GM21737 (cell line): ENCODE measurements around the gene GPR139.

Experiments
- ATAC-seq: cut with Tn5 transposase; IDR thresholded peaks from one replicate; pipeline ENCODE4 v1.9.1; 2021; ENCODE audit warnings: mild to moderate bottlenecking, moderate library complexity; ENCODE audit not compliant: unreplicated experiment

Gene GPR139

DNA sequence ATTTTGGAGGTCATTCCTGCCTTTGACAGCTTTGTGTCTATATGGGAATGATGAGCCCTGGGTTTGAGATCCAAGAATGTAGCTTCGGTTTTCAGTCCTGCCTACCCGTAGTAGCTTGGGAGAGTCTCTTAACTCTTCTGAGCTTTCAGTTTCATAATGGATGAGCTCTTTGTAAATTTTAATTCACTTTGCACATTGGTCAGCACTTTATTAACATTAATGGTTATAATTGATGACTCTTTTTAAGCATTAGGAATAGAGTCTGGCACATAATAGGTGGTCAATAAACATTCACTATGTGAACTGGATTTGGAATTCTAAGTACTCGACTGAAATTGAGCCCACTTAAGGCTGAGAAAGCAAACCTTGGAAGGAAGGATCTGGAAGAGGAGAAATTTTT lies 17.3 kb downstream of the GPR139 start:
- no peak for ATAC-seq

DNA sequence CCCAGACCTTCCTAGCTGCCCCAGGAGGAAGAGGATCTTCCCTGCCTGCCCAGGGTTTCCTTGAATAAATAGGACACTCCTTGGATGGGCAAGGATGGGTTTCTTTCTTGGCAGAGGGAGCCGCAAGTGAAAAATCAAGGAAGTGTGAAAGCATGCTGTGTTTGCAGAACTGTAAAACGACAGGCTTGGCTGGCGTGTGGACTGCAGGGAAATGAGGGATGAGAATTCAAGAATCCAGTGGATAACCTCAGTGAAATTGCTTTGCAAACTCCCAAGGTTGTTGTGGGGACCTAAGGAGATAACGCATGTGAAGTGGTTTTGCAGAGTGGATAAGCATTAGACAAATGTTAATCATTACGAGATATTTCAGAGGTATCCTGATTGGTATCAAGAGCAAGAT lies 20.4 kb downstream of the GPR139 start:
- no peak for ATAC-seq

DNA sequence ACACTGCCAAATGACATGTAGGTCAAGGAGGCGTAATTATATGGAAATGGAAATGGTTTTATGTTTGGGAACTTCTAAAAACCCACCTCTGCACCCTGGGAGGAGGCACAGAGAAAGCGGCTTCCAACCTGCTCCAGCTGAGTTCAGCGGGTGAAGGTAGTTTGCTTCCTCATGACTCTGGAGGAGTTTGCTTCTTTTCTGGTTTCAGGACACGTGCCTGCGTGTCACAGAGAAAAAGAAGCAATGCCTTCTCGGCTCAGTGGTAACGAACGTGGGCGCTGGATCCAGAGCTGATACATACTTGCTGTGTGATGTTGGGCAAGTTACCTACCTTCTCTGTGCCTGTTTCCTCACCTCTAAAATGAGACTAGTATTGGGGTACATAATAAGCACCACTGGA lies 22.1 kb downstream of the GPR139 start:
- ATAC-seq = no peak

DNA sequence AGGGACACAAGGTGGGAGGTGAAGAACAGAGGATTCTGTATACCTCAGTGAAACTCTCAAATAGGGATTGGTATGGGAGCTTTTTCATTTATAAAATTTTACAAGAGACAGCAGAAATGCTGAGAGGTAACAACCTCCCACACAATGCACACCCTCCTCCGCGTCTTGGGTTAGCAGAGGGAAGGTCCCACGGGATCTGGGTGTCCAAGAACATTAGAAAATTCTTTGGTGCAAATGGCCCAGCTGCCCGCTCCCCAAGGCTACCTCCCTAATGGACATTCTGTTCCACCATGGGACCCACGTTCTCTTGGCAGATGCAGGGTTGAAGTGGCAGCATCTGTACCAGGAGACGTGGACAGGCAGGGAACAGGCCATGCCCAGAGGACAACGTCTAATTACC lies 22.5 kb downstream of the GPR139 start:
- no peak for ATAC-seq

DNA sequence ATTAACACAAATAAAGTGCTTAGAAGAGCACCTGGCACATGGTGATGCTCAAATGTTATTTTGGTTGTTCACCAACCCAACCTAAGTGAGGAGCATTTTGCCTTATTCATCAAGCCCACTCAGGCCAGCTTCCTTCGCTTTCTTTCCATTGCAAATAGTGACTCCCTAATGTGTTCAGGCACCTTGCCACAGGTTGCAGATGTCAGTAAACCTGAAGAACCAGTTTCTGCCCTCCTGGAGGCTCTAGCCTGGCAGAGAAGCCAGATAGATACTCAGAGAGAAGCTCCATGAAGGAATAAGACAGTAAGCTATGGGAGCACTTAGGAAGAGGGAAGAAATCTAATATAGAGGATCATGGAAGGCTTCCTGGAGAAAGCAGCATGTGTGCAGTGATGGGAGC lies 23.9 kb downstream of the GPR139 start:
- no peak for ATAC-seq

DNA sequence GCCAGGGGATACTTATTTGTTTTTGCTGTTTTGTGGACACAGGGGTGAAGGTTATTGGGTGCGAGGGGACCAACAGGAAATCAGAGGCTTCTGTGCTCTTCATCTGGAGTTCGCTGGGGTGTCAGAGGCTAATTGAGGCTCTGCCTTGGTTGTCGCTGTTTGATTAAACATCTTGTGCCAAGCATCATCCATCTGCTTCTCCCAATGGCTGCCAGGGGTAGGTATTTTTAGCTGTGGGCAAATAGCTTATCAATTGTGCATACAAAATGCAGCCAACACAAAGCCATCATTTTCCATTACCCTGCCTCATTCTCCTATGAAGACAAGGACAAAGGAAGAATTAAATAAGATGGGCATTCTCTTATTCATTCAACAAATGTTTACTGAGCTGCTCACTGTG lies 27.8 kb downstream of the GPR139 start:
- no peak for ATAC-seq

DNA sequence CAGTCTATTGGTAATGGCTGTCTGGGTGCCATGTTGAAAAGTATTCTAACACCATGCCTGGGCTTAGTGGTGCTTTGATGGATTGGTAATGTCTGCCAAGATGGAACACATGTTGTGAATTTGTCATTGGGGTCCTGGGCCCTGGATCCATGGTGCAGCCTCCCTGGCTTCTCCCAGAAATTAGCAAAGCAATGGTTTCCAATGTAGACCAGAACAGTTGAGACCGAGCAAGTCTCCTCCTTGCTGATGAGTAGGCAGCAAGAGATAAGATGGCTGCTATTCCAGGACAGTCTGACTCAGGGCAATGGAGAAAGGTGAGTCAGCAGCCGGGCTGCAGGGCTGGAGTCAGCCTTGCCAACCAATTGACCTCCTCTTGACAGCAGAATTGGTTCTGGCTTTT lies 30.8 kb downstream of the GPR139 start:
- ATAC-seq = no peak

DNA sequence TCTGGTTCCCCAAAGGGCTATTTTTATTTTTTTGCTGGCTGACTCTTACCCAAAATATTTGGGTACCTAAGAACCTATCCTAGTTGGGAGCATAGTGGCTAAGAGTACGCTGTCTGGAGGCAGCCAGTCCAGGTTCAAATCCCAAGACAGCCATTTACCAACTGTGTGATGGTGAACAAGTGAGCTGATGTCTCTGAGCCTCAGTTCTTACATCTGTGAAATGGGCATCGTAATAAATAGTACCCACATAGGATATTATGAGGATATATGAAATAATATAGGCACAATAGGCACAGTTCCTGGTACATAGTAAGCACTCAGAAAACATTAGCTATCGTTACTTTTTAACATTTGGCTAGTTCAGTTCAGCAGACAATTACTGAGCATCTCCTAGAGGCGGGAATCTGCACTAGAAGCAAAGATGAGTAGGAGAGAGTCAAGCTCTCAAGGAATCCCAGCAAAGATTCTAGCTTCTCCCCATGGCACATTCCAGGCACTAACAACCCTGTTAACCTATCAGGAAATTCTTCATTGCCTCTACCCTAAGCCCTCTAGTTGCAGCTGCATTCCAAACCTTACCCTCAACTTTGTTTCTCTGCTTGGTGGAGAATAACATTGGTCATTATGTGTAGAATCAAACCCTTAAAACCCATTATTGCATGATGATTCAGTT lies 31.6 kb downstream of the GPR139 start:
- no peak for ATAC-seq

DNA sequence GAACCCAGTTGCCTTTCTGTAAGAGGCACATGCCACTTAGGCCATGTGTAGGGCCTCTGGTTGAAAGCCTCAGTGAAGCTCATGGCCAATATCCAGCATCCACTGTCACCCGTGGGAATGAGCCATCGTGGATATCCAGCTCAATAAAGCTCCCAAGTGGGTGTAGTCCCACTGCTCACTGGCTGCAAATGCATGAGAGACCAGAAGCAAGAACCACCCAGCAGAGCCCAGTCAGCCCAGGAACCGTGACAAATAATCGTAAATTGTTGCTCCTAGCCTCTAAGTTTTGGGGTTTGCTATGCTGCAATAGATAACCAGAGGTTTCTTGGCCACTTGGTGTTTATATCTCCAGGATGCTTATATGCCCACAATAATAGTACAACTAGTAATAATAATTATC lies 33.7 kb downstream of the GPR139 start:
- ATAC-seq = no peak

DNA sequence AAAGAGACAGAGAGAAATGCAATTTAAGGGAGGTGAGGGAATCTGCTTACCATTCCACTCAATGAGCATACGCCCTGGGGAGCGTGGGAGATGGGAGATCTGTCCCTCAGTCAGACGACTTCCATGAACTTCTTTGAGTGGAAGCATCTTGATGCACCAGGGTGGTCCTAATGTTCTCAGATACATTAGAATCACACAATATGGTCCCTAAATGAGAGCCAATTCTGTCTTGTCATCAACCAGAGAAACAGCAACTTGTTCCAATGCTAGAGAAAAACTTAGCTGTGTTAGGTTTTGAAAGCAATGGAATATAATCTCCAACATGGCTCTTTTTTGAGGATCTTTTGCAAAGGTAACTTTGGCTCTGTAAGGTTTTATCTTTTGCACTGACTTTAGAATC lies 44.1 kb downstream of the GPR139 start:
- no peak for ATAC-seq

DNA sequence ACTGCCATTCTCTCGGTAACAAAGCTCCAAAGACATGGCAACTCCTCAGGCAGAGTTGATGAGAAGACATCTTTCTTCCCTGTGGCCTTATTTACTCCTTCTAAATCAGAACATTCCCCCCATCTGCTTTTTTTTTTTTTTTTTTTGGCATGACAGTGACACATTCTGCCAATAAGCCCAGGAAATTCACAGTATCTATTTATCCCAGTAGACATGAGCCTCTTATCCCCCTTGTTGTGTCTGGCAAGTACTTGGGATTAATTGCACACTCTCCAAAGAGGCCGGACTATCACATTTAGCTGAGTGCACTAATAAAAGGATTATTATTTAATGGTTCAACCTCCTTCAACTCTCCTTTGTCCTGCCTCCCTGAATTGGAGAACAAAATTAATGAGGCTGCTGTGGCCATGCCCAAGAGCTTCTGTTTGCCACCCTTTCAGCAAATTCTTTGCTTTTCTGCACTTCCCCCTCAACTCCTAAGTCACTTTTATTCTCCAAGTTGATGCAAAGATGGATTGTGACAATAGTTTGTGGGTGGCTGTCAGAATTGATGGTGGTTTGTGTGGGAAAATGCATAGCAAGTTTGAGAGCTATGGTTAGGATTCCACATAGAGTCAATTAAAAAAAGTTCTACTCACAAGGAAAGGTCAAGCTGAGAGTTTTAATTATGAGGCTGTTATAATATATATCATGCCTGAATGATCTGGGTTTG lies 47.2 kb downstream of the GPR139 start:
- ATAC-seq = no peak

DNA sequence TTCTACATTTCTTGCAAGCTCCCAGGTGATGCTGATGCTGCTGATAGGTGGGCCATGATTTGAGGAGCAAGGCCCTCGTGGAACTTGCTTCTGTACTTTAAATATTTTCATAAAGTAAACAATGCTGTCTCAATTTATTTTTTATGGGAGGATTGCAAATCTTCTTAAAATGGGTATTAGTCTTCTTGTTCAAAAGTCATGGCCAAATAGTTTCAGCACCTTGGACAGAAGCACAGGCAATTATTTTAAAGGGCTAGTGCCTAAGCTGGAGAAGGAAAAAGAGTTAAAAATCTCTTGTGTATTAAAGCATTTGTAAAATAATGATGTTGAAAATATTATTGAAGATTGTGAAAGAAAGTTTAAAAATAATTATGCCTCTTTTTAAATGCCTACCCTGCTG lies 50.5 kb downstream of the GPR139 start:
- no peak for ATAC-seq

DNA sequence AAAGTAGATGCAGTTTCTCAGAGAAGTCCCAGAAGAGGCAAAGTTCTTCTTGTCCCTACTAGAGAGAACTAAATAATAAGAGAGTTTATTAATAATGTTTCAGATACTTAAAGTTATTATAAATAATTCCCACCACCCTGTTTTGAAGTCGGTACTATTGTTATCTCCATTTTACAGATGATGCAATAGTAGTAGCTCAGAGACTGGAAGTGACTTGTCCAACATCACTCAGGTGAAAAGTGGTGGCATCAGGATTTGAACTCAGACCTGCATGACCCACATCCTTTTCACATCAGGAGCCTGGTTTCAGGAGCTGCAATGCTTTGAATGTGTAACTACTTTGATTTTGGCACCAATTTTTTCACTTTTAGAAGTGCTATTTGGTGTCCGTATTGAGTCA lies 52.7 kb downstream of the GPR139 start:
- no peak for ATAC-seq

DNA sequence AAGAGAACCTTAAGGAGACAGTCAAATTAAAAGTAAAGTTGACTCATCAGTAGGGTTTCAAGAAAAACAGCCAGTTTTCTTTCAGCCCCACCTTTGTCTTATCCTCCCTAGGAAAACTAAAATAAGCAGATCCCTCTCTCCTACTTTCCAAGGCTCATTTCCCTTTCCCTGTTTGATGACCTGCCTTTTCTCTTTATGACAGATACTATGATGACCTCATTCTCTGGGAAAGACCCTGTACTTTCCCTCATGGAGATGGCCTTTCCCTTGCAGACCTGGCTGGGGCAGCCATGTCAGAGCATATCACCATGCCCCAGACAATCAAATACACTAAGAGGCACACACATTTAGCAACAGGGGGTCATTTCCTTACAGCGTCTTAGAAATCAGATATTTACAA lies 53.6 kb downstream of the GPR139 start:
- ATAC-seq = no peak

DNA sequence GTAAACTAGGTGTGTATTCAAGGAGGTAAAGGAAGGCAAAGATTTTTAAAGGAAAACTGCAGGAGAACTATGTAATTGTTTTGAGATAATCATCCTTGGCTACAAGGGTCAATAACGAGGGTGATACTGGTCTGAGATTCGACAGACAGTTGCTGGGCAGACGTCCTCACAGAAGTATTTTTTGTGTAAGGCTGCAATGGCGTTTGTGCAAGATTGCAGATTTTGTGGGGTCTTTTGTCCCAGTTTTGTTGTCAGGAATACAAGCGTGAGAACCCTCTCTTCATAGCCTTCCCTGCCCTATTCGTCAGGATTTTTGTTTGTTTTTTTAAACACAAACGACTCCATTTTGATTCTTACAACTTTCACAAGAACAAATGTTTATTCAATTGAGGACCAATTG lies 57.5 kb downstream of the GPR139 start:
- no peak for ATAC-seq

DNA sequence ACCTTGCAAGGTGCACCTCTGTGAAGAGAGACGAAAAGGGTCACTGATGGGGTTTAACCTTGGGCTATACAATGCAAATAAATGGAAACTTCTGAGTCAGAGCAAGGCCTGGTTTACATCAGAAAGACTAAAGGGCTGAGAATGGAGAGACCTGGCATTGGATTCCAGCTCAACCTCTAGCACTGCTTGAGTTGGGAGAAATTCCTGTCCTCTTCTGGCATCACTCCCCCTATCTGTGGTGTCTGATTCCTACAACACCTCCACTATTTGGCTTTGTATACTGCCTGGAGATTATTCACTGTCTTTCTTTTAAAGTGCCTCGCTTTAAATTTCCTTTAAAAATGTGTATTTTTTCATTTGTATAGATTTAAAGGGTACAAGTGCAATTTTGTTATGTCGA lies 68.8 kb downstream of the GPR139 start:
- ATAC-seq = no peak

DNA sequence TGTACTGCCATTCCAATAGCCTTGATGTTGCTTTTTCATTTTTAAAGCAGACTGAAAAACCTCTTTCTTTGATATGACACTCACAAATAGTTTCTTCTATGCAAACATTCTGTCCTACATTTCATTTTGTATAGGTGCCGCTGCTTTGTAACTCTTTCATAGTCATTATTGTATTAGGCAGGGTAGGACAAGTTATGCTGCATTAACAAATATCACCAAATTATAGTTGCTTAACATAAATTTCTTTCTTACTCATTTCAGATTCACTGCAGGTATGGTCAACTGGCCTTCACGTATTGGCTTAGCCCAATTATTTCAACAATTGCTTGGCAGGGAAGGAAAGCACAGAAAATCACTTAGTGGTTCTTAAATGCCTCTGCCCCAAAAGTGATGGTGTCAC lies 70.8 kb downstream of the GPR139 start:
- no peak for ATAC-seq

DNA sequence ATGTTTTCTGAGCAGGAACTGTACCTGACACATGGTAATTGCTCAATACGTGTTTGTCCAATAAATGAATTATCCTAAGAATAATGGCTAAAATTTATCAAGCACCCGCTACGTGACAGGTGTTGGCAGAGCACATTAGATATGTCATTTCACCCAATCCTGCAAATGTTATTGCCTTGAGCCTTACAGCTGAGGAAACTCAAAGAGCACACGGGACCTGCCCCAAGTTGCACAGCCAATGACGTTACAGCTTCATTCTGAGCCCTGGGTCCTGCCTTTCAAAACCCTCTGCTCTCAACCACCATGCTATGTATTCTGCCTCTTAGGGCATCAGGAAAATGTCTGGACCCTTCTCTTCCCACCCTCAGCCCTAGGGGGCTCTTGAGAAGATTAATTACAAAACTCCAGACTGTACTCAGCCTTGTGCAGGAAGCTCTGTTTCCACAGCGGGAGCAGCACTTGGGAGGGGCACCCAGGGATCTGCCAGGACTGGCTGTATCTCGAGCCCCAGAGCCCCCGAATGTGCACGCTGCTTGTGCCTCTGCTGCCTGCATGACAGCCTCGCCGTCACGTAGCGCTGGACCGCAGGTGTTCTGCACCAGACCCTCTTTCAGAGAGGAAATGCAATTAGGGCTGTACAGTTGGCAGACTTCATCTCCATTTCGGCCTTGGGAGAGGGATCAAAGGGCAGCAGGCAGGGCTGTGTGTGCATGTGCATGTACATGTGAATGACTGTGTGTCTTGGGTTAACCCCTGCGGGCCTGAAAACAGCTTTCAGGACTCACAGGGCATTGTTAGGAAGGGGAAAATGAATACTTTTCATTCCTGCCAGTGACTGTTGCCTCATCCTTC lies 71.6 kb downstream of the GPR139 start:
- no peak for ATAC-seq

DNA sequence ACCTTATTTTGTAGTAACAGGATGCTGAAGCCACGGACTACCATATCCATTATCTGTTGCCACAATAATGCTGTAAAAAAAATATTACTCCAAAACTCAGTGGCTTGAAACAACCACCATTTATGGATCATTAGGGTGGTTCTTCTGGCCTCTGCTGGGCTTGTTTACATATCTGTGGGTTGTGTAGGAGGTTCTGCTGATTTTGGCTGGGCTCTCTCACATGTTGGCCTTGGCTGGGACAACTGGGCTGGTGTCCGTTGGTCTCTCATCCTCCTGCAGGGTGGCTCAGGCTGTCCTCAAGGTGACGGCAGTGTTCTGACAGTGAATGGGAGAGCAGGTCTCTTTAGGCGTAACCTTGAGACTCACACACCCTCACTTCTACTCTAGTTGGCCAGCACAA lies 76.0 kb downstream of the GPR139 start:
- ATAC-seq = no peak

DNA sequence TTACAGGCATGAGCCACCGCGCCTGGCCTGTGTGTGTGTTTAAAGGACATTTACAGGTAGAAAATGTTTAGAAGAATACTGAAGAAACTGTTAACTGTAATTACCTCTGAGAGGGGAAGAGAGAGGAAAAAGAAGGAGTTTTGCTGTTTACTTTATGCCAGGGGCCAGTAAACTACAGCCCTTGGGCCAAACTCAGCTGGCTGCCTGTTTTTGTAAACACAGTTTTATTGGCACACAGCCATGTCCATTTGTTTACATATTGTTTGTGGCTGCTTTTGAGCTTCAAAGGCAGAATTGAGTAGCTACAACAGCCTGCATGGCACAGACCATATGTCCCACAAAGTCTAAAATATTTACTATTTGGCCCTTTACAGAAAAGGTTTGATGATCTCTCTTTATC lies 76.4 kb downstream of the GPR139 start:
- ATAC-seq = no peak

DNA sequence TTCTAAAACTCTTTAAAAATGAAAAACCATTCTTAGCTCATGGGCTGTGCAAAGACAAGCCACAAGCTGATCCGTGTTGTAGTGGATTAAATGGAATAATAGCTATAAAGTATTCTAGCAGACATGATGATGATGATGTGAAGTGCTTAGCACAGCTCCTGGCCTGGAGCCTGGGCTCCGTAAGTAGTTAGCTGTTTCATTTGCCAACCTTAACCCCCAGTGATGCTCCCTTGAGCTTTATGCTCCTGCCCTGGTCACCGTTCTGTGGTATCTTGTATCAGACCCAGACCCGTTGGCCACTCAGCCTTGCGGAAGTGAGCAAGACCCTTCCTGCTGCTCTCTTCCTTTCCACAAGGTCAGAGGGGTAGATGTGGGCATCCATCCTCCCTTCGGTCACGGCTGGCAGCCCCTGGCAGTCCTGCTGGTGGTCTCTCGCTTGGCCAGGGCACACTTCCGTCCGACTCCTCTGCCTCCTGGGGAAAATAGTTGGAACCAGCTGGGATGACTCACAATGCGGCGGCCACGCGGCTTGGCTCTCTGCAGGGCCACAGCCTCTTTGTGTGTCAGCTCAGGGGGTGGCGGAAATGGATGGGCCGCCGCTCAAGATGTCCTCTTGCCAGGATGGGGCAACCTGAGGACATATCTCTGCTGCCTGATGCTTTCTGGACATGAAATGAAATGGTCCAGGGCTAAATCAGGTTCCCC lies 79.1 kb downstream of the GPR139 start:
- no peak for ATAC-seq
